ENCODE measurements around the gene CRYBB3. TPM values are rescaled to one million over a fixed set of nuclear protein-coding genes. Genes with fewer than 3 reads are reported as not detected.
A peak's percentile ranks its signal among the peaks of the same experiment; 100 is the strongest.

CRYBB3 gene
- total and polyA plus RNA-seq, 5 donors from 2014 or later, result not detected

GRCh38 chr22:25170426-25170980 lies 29.2 kb upstream of the CRYBB3 start:
- no peaks in the 10 kb centered on the region for H3K27me3 ChIP-seq (ENCODE audit: control insufficient read depth, insufficient read depth, low read length)
- no peaks in the 10 kb centered on the region for H3K4me1 ChIP-seq (ENCODE audit: control insufficient read depth, insufficient read depth, low read length, poor library complexity, severe bottlenecking)
- H3K36me3 Mint-ChIP-seq, result no peaks in the 10 kb centered on the region
- H3K4me3 ChIP-seq (ENCODE audit: low read depth, low read length), result no peak overlapping the region
- no peaks in the 10 kb centered on the region for H3K9me3 ChIP-seq (ENCODE audit: control insufficient read depth in 2 of 2, low read length in 2 of 2)
- H3K27ac Mint-ChIP-seq, result no peak overlapping the region
- H3K36me3 ChIP-seq (ENCODE audit: control insufficient read depth, insufficient read depth, low read length), result no peaks in the 10 kb centered on the region
- no peak for ATAC-seq (ENCODE audit: low read depth in 2 of 2)
- no peak overlapping the region for H3K4me3 Mint-ChIP-seq
- peaks cover 0 to 2% (median 0%) of the 10 kb centered on the region in 7 donors for H3K9me3 Mint-ChIP-seq
- DNase-seq, result no peak
- H3K27ac ChIP-seq (ENCODE audit: insufficient read depth, low read length, poor library complexity, severe bottlenecking), result no peak overlapping the region
- H3K27me3 Mint-ChIP-seq, result peaks cover 5% of the 10 kb centered on the region
- H3K4me1 Mint-ChIP-seq, result no peaks in the 10 kb centered on the region

GRCh38 chr22:25172153-25172552 lies 27.5 kb upstream of the CRYBB3 start:
- Histone ChIP-seq H3K27ac (ENCODE audit: insufficient read depth, low read length, poor library complexity, severe bottlenecking) (no peak overlapping the region), H3K9me3 (ENCODE audit: control insufficient read depth in 2 of 2, low read length in 2 of 2) (no peaks in the 10 kb centered on the region), H3K36me3 (ENCODE audit: control insufficient read depth, insufficient read depth, low read length) (no peaks in the 10 kb centered on the region), H3K27me3 (ENCODE audit: control insufficient read depth, insufficient read depth, low read length) (no peaks in the 10 kb centered on the region), H3K4me3 (ENCODE audit: low read depth, low read length) (no peak overlapping the region), H3K4me1 (ENCODE audit: control insufficient read depth, insufficient read depth, low read length, poor library complexity, severe bottlenecking) (no peaks in the 10 kb centered on the region)
- Mint-ChIP-seq H3K27ac (no peak overlapping the region), H3K4me1 (no peaks in the 10 kb centered on the region), H3K27me3 (peaks cover 5% of the 10 kb centered on the region), H3K4me3 (no peak overlapping the region), H3K9me3 (peaks cover 0 to 2% (median 0%) of the 10 kb centered on the region in 7 donors), H3K36me3 (no peaks in the 10 kb centered on the region)
- ATAC-seq (ENCODE audit: low read depth in 2 of 2) (no peak), DNase-seq (peak in 2 of 3 donors; percentile 18 to 30)

GRCh38 chr22:25174156-25174887 lies 25.3 kb upstream of the CRYBB3 start:
- peaks cover 3% of the 10 kb centered on the region for H3K36me3 Mint-ChIP-seq
- DNase-seq, result no peak
- H3K4me1 ChIP-seq (ENCODE audit: control insufficient read depth, insufficient read depth, low read length, poor library complexity, severe bottlenecking), result no peaks in the 10 kb centered on the region

GRCh38 chr22:25174888-25175411 lies 24.7 kb upstream of the CRYBB3 start:
- no peak overlapping the region for H3K4me3 ChIP-seq (ENCODE audit: low read depth, low read length)
- DNase-seq, result no peak
- Mint-ChIP-seq H3K27ac (no peak overlapping the region), H3K36me3 (peaks cover 3% of the 10 kb centered on the region), H3K4me3 (no peak overlapping the region), H3K27me3 (no peaks in the 10 kb centered on the region), H3K9me3 (peaks cover 0 to 7% (median 1%) of the 10 kb centered on the region in 7 donors), H3K4me1 (no peaks in the 10 kb centered on the region)
- H3K4me1 ChIP-seq (ENCODE audit: control insufficient read depth, insufficient read depth, low read length, poor library complexity, severe bottlenecking), result no peaks in the 10 kb centered on the region
- no peak for ATAC-seq (ENCODE audit: low read depth in 2 of 2)
- H3K27me3 ChIP-seq (ENCODE audit: control insufficient read depth, insufficient read depth, low read length), result no peaks in the 10 kb centered on the region
- H3K9me3 ChIP-seq (ENCODE audit: control insufficient read depth in 2 of 2, low read length in 2 of 2), result no peaks in the 10 kb centered on the region
- H3K36me3 ChIP-seq (ENCODE audit: control insufficient read depth, insufficient read depth, low read length), result no peaks in the 10 kb centered on the region
- no peak overlapping the region for H3K27ac ChIP-seq (ENCODE audit: insufficient read depth, low read length, poor library complexity, severe bottlenecking)

More at GRCh38 chr22:25174156-25174887, 25.3 kb upstream of the CRYBB3 start:
- H3K27me3 ChIP-seq (ENCODE audit: control insufficient read depth, insufficient read depth, low read length), result no peaks in the 10 kb centered on the region
- peaks cover 0 to 2% (median 0%) of the 10 kb centered on the region in 7 donors for H3K9me3 Mint-ChIP-seq
- H3K4me1 Mint-ChIP-seq, result no peaks in the 10 kb centered on the region
- H3K36me3 ChIP-seq (ENCODE audit: control insufficient read depth, insufficient read depth, low read length), result no peaks in the 10 kb centered on the region
- no peaks in the 10 kb centered on the region for H3K9me3 ChIP-seq (ENCODE audit: control insufficient read depth in 2 of 2, low read length in 2 of 2)
- no peak overlapping the region for H3K4me3 Mint-ChIP-seq
- H3K27ac Mint-ChIP-seq, result no peak overlapping the region
- H3K4me3 ChIP-seq (ENCODE audit: low read depth, low read length), result no peak overlapping the region
- no peak overlapping the region for H3K27ac ChIP-seq (ENCODE audit: insufficient read depth, low read length, poor library complexity, severe bottlenecking)
- ATAC-seq (ENCODE audit: low read depth in 2 of 2), result no peak
- no peaks in the 10 kb centered on the region for H3K27me3 Mint-ChIP-seq

- ATAC-seq (ENCODE audit: low read depth in 2 of 2) (no peak), DNase-seq (no peak)
- Histone ChIP-seq H3K27me3 (ENCODE audit: control insufficient read depth, insufficient read depth, low read length) (no peaks in the 10 kb centered on the region), H3K4me1 (ENCODE audit: control insufficient read depth, insufficient read depth, low read length, poor library complexity, severe bottlenecking) (no peaks in the 10 kb centered on the region), H3K36me3 (ENCODE audit: control insufficient read depth, insufficient read depth, low read length) (no peaks in the 10 kb centered on the region), H3K4me3 (ENCODE audit: low read depth, low read length) (no peak overlapping the region), H3K27ac (ENCODE audit: insufficient read depth, low read length, poor library complexity, severe bottlenecking) (no peak overlapping the region), H3K9me3 (ENCODE audit: control insufficient read depth in 2 of 2, low read length in 2 of 2) (no peaks in the 10 kb centered on the region)
- Mint-ChIP-seq H3K4me1 (no peaks in the 10 kb centered on the region), H3K27me3 (no peaks in the 10 kb centered on the region), H3K4me3 (no peak overlapping the region), H3K9me3 (peaks cover 0 to 9% (median 1%) of the 10 kb centered on the region in 7 donors), H3K27ac (no peak overlapping the region), H3K36me3 (peaks cover 3% of the 10 kb centered on the region)
Observed at GRCh38 chr22:25176175-25176574, 23.5 kb upstream of the CRYBB3 start.

- Mint-ChIP-seq H3K4me3 (no peak overlapping the region), H3K9me3 (peaks cover 0 to 9% (median 1%) of the 10 kb centered on the region in 7 donors), H3K27me3 (no peaks in the 10 kb centered on the region), H3K36me3 (peaks cover 3% of the 10 kb centered on the region), H3K4me1 (no peaks in the 10 kb centered on the region), H3K27ac (no peak overlapping the region)
- Histone ChIP-seq H3K27ac (ENCODE audit: insufficient read depth, low read length, poor library complexity, severe bottlenecking) (no peak overlapping the region), H3K4me1 (ENCODE audit: control insufficient read depth, insufficient read depth, low read length, poor library complexity, severe bottlenecking) (no peaks in the 10 kb centered on the region), H3K27me3 (ENCODE audit: control insufficient read depth, insufficient read depth, low read length) (no peaks in the 10 kb centered on the region), H3K9me3 (ENCODE audit: control insufficient read depth in 2 of 2, low read length in 2 of 2) (no peaks in the 10 kb centered on the region), H3K36me3 (ENCODE audit: control insufficient read depth, insufficient read depth, low read length) (no peaks in the 10 kb centered on the region), H3K4me3 (ENCODE audit: low read depth, low read length) (no peak overlapping the region)
- no peak for DNase-seq
- ATAC-seq (ENCODE audit: low read depth in 2 of 2), result no peak
Observed at GRCh38 chr22:25176799-25177198, 22.9 kb upstream of the CRYBB3 start.

GRCh38 chr22:25177226-25177625 lies 22.4 kb upstream of the CRYBB3 start:
- ATAC-seq (ENCODE audit: low read depth in 2 of 2) (no peak), DNase-seq (no peak)
- no peaks in the 10 kb centered on the region for H3K27me3 ChIP-seq (ENCODE audit: control insufficient read depth, insufficient read depth, low read length)
- H3K4me1 ChIP-seq (ENCODE audit: control insufficient read depth, insufficient read depth, low read length, poor library complexity, severe bottlenecking), result no peaks in the 10 kb centered on the region
- H3K9me3 ChIP-seq (ENCODE audit: control insufficient read depth in 2 of 2, low read length in 2 of 2), result no peaks in the 10 kb centered on the region
- Mint-ChIP-seq H3K4me3 (no peak overlapping the region), H3K27ac (no peak overlapping the region), H3K9me3 (peaks cover 0 to 9% (median 1%) of the 10 kb centered on the region in 7 donors), H3K27me3 (no peaks in the 10 kb centered on the region), H3K36me3 (peaks cover 3% of the 10 kb centered on the region), H3K4me1 (no peaks in the 10 kb centered on the region)
- H3K4me3 ChIP-seq (ENCODE audit: low read depth, low read length), result no peak overlapping the region
- H3K27ac ChIP-seq (ENCODE audit: insufficient read depth, low read length, poor library complexity, severe bottlenecking), result no peak overlapping the region
- no peaks in the 10 kb centered on the region for H3K36me3 ChIP-seq (ENCODE audit: control insufficient read depth, insufficient read depth, low read length)
